Activated T-helper 9 cell treated with anti-CD3 and anti-CD28 coated beads, Interleukin-2, amount 50 U/mL, for 16 hours (primary cell): ENCODE data around the gene PRLR.
"Not testable (repeated sequence)": the region's sequence is repeated elsewhere in the genome, so short reads cannot be mapped to it uniquely, and the experiment has no call there.

Source experiments
- DNase-seq: peaks from one replicate; pipeline ENCODE4 v3.0.0-alpha.2; 2020; ENCODE audit warnings: low read depth

PRLR gene

GRCh38 chr5:35073160-35073559, 157.1 kb downstream of the PRLR start:
- no peak for DNase-seq

- DNase-seq, result no peak
These were observed 161.1 kb downstream of the PRLR start for GRCh38 chr5:35069188-35069587.

GRCh38 chr5:35067985-35068384, 162.3 kb downstream of the PRLR start:
- DNase-seq, result no peak

- no peak for DNase-seq
These were observed 164.0 kb downstream of the PRLR start for GRCh38 chr5:35066260-35066795.

- DNase-seq, result no peak
These were observed 166.9 kb downstream of the PRLR start for GRCh38 chr5:35063414-35063813.

- no peak for DNase-seq
These were observed 169.0 kb downstream of the PRLR start for GRCh38 chr5:35061211-35061770.

GRCh38 chr5:35060236-35060635, 170.1 kb downstream of the PRLR start:
- no peak for DNase-seq

GRCh38 chr5:35059251-35059650, 171.0 kb downstream of the PRLR start:
- DNase-seq, result no peak

GRCh38 chr5:35058374-35058788, 171.9 kb downstream of the PRLR start:
- no peak for DNase-seq

GRCh38 chr5:35056686-35057085, 173.6 kb downstream of the PRLR start:
- no peak for DNase-seq

- no peak for DNase-seq
These were observed 177.4 kb downstream of the PRLR start for GRCh38 chr5:35052838-35053237.

- DNase-seq, result no peak
These were observed 179.7 kb downstream of the PRLR start for GRCh38 chr5:35050541-35051126.

GRCh38 chr5:35048910-35049309, 181.4 kb downstream of the PRLR start:
- DNase-seq, result no peak

GRCh38 chr5:35047785-35048404, 182.4 kb downstream of the PRLR start, which contains the start of gene AGXT2:
AGXT2 (minus strand) TSS chr5:35047949; CDS start chr5:35047892, 57 bp downstream.
- no peak for DNase-seq

- no peak for DNase-seq
These were observed 183.5 kb downstream of the PRLR start for GRCh38 chr5:35046774-35047173.

GRCh38 chr5:35045280-35045679, 185.0 kb downstream of the PRLR start:
- DNase-seq, result no peak

- DNase-seq, result no peak
These were observed 185.6 kb downstream of the PRLR start for GRCh38 chr5:35044649-35045048.

- DNase-seq, result no peak
These were observed 187.5 kb downstream of the PRLR start for GRCh38 chr5:35042781-35043180.

- no peak for DNase-seq
These were observed 189.0 kb downstream of the PRLR start for GRCh38 chr5:35041261-35041660.

GRCh38 chr5:35038891-35039290, 191.4 kb downstream of the PRLR start:
- no peak for DNase-seq

GRCh38 chr5:35036536-35036935, 193.8 kb downstream of the PRLR start:
- no peak for DNase-seq

GRCh38 chr5:35035929-35036328, 194.4 kb downstream of the PRLR start:
- DNase-seq, result not testable (repeated sequence)

- no peak for DNase-seq
These were observed 195.0 kb downstream of the PRLR start for GRCh38 chr5:35035271-35035670.
